Measurements from ENCODE around the gene GMPR2.

- TF ChIP-seq CTCF (IDR thresholded peaks at IDR 0.05; ENCODE audit: low read depth, low read length) (peak; percentile 62), EZH2phosphoT487 (IDR thresholded peaks at IDR 0.05; ENCODE audit: low read depth) (no peak)
Measured at GRCh38 chr14:24279301-24280186, 46.8 kb downstream of the GMPR2 start.

All from OCI-LY3 (cell line).